GM21825 (cell line): ENCODE measurements around the gene ARHGAP22.

ENCODE experiments used
- ATAC-seq: cut with Tn5 transposase; IDR thresholded peaks from one replicate; pipeline ENCODE4 v1.9.1; 2021; ENCODE audit warnings: mild to moderate bottlenecking, moderate library complexity; ENCODE audit not compliant: unreplicated experiment

The ARHGAP22 gene

DNA sequence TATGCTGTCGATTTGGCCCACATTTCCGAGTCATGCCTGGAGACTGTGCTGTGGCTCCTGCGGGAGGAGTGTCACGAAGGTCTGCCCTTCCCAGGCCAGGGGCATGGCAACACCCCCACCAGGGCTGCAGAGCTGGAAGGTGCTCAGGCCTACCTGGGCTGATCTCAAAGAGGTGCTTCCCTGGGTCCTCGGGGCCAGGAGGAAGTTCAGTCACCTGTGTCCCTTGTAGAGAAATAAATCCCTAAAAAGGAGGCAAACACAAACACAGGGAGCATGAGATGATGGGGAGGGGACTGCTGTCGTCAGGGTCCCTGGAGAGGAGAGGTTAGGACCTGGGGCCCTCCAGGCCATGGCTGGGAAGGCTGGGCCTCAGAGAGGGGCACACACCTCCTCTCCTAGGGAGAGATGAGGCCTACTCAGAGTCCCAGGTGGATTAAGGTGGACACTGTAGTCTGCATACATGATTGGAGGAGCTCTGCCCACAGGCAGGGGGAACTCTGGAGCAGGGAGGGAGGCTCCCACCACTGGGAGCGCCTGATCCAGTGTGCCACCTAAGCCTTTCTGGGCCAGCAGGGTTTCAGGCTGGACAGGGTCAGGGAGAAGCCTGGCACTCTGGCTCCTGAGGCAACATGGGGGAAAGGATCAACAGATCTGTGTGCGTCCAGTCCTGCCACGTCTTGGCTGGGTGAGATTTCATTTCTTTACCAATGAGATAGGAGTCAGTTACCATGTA lies 49.4 kb downstream of the ARHGAP22 start:
- ATAC-seq: no peak

DNA sequence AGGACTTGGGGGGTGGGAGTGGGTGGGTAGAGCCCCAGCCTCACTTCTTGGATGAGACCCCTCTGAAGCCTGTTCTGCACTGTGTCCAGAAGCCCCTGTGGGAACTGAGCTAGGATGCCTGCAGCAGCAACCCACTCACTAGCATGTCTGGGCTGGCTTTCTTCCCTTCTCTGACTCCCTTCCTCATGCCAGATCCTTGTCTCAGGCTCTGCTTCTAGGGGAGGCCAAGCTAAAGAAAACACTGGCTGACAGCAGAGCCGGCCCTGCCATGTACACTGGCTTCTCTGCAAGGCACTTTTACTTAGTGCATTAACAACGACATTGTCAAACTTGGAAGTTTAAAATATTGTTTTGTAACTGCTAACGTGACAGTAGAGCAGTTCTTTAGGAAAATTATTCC lies 50.2 kb downstream of the ARHGAP22 start:
- no peak for ATAC-seq

DNA sequence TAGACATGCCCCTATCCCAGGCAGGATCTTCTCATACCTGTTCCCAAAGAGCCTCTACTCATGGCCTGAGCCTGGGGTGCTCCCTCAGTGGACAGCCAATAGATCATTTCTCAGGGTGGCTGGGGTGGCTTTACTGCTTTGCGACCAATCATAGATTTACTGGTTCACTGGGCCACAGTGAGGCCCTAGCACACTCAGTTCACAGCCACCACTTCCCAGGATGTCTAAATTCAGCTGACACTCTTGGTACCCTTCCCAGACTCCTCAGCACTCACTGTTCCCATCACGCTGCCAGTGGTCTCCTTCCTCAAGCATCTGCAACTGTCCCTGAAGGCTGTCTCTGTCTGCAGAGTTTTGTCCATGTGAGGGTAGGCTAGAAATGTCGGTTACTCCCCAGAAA lies 50.6 kb downstream of the ARHGAP22 start:
- ATAC-seq: no peak

DNA sequence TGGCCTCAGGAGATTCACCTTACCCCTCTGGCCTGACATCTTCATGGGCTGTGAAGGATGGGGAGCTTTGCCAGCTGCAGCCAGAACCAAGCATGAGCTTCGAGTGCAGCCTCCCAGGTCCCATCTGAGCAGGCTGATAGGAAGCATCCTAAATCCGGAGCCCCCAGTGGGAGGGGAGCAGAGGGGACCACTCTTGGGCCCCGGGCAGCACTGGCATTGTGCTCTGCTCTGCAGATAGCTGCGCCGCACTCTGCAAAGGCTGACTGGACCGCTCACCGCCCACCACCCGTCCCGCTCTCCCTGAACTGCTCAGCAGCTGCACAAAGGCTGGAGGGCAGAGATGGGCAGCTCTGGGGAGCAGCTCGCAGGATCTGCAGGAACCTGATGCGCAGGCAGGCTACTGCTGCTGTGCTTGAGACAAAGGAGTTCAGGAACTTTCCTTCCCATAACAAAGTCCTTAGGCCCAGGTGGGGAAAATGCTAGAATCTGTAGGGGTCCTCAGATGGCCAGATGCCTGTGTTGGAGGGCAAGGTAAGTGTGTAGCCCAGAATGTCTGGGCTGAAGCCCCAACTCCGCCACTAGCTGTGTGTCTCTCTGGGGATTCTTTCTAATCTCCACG lies 51.8 kb downstream of the ARHGAP22 start:
- no peak for ATAC-seq

DNA sequence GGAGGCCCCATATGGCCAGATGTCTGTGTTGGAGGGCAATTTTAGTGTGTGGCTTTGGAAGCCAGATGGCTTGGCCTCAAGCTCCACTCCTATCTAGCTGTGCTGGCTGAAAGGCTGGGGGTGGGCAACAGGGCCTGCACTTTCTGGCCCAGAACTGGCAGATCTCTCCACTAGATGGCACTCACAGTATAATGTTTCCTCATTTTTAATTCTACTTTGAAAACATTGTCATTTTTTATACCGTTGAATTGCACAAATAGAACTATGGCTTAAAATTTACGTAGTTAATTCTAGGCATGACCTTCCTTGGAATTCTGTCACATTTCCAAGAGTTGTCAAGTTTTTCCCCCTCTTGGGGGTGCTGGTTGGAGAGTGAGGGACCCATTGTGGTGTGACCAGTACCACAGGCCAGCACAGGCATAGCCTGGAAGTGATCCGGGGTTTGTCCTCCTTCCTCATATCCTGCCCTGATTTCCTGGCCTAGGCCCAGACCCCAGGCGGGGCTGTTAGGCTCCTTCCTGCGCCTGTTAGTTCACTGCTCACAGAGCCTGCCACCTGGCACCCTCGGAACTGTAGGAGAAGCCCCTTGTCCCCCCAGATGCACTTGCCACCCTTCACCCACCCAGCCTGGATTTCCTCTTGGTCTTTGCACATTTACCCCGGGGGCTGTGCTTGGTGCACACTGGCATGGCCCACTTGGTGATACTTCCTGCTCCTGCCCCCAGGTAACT lies 52.8 kb downstream of the ARHGAP22 start:
- no peak for ATAC-seq

DNA sequence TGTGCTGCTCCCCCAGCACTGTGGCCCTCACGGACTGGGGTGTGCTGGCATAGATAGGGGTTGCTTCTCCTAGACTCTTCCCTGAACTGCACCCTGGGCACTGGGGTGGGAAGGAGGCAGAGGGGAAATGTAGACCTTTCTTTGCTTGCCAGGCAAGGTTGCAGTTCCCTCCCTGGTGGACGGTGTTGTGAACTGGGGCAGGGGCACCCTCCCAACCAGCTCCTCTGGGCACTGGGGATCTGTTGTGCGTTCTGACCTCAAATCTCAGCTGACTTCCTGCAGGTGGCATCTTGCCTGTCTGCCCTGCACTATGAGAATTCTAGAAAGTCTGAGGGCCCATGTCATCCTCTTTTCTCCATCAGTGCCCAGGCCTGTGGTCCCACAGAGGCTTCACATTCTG lies 53.9 kb downstream of the ARHGAP22 start:
- ATAC-seq: no peak

DNA sequence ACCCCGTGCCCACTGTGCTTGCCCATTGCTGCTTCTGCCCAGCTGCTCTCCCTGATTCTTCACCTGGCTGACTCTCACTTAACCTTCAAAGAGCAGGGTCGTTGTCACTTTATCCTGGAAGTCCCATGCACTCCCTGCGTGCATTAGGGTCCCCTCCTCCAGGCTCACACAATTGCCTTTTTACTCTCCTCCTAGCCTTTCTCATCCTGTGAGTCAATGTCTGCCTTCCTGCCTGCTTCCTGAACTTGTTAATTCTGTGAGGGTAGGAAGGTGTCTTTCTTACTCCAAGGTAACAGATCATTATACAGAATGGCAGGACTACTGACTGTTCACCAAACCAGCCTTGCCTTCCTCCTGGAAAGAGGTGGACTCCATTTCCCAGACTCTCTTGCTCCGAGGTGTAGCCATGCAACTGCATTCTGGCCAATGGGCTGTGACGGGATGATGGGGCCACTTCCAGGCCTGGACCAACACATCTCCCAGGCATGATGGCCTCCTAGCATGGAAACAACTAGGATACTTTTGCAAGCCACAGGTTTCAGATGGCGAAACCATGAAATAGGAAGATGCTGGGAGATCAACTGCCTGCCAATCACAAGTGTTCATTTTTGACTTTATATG lies 54.7 kb downstream of the ARHGAP22 start:
- no peak for ATAC-seq

DNA sequence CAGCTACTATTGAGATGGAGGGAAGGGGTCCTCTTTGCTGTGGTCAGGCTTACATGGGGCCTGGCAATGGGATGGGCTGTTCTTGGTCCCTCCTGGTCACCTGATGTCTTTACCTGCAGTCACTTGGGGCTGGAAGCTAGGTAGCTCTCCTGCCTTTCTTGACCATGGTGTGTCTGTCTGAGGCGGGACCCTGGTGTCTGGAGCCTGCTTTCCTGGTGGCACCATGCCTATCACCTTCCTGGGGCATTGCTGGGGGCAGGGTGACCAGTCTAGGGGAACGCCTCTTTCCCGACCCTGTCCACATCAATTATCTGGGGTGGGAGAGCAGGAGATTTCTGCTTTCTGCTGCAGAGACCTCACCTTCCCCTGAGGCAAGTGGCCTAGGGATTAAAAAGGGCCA lies 55.6 kb downstream of the ARHGAP22 start:
- no peak for ATAC-seq

DNA sequence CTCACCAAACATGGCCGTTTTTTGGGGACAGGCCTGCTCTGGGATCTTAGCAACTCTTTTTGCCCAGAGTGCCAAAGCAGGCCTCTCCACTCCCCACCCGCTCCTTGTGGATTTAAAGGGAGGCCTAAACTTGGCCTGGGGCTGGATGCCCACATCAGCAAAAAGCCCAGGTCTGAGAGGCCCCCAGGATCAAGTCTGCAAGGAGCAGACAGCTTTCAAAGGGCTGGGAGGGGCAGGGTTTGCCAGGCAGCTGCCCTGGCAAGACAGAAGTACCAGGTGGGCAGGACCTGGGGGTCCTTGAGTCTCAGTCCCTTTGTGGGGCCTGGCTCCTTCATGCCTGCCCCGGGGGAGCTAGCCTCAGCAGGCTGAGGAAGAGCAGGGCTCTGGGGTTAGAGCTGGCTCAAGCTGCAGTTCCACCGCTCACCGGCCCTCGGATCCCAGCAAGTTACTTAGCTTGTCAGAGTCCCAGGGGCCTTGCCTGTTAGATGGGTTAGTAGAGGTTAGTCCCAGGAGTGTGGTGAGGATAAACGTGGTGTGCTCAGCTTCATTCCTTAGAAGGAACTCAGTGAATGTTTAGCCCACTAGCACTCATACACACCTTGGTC lies 56.2 kb downstream of the ARHGAP22 start:
- ATAC-seq: no peak

DNA sequence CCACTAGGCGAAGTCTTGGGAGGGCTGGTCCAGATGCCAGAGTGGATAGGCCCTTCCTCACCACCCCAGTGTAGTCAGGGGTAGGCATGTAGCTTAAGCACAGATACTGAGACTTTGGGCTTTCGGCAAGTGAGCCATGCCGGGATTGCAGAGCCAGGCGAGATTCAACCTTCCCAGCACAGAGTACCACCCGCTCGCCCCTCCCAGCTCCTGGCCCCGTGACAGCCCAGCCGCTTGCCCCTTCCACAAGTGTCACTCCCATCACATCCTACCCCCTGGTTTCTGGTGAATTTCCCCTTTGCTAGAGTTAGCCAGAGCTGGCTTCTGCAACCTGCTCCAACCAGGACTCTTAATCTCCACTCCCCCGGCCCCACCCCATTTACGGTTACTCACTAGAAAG lies 56.9 kb downstream of the ARHGAP22 start:
- no peak for ATAC-seq

DNA sequence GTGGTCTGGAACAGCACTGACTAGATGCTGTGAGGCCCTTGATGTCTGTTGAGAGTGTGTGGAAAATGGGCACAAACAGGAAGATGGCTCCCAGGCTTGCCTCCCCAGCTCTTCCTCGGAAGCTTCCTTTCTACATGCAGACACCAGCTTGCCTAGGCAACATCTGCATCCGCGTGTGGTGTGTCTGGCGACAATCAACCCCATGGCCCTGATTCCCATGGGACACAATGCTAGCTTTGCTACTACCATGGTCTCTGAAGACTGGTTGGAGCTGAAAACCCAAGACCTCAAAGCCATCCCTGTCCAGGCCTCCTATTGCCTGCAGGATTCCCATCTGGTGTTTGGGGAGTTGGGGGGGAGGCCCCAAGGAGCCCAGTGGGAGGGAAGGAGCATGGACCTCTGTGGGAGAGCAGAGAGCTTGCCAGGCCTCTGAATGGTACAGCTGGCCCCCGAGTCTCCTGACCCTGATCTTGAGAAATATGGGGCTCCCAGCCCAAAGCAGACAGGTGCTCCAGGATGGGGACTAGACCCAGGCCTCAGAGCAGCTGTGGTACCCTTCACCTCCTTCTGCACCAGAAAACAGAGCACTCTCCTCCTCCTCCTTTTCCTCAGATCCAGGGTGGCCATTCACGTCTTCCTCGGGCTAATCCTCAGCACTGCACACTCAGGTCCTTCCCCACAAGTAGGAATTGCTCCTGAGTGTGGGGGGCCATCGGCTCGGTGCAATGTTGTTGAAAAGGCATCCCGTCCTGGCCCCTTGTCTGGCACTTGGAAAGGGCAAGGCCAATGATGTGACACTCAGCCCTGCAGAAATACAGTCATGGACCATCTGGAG lies 57.6 kb downstream of the ARHGAP22 start:
- ATAC-seq: no peak

DNA sequence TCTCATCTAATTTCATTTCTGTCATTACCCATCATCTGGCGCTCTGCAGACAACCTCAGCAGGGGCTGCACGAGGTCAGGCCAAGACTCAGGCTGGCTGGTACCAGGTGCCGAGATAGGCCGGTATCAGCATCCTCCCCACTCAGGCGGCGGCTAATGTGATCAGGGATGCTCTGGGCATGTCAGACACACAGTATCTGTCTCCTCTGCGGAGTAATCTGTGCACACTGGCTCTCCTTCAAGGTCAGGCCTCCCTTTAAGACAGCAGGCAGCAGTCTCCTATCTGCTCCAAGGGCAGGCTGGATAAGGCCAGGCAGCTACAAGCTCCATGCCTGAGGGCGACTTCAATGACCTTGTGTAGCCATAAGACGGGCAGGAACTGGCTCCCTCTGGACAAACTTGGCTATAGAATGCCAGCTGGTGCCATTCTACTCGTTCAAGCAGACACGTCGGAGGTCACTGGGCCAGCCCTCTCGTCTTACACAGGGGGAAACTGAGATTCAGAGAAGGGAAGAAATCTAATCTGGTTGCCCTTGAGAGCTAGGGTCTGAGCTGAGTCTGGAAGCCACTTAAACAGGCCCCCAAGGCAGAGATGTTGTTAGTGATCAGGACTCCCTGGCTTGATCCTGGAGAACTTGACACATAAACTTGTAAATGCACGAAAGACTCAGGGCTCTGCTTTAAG lies 59.3 kb downstream of the ARHGAP22 start:
- ATAC-seq: no peak

DNA sequence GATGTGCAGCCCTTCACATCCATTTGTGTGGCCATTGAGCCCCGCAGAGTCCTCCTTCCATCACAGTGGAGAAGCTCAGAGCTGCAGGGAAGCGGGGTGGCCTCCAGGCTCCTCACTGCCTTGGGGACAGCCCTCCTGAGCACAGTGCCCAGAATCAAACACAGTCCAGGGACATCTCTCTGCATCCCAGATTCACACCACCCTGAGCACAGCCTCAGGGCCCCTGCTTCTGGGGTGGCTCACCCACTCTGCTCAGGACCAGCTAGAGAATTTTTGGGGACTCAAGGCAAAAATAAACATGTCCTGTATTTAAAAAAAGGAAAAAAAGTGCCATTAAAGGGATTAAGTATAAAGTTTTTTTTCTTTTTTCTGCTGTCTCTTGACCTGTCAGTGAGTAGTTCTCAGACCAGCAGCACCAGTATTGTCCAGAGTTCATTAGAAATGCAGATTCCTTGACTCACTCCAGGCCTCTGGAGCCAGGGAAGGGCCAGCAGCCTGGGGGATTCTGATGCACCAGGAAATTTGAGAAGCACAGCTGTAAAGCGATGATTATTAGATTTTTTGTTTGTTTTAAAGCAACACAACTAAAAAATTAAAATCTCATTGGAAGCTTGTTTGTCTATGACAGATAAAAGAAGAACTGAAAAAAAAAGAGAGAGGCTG lies 61.6 kb downstream of the ARHGAP22 start:
- ATAC-seq: no peak

DNA sequence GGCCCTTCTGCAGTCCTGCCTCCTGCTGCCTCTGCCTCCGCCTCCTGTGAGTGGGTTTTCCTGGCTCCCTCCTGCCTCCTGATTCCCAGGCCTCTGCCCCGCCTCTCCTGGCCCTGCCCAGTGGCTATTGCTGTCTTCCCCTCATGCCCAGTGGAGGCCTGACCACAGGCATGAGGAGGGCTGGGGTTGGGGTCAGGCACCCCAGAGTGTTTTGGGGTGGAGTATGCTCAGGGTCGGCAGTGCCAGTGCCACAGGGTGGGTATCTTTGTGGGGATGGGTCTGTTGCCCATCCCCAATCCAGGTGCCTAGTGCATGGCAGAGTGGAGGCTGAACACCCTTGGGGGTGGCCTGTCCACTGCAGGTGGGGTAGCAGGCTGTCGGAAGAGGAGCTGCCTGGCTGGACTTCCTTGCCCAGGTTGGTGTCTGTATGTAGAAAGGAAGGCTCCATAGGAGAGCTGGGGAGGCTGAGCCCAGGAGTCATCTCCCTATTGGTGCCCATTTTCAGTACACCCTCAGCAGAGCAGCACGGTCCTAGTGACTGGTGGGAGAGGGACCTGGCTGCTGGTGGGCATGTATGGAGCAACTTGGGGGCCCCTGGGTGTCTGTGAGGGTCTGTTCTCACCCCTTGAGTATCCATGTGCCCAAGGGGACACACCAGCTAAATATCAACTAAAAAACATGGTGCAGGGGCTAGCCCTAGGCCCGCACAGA lies 62.2 kb downstream of the ARHGAP22 start:
- no peak for ATAC-seq

DNA sequence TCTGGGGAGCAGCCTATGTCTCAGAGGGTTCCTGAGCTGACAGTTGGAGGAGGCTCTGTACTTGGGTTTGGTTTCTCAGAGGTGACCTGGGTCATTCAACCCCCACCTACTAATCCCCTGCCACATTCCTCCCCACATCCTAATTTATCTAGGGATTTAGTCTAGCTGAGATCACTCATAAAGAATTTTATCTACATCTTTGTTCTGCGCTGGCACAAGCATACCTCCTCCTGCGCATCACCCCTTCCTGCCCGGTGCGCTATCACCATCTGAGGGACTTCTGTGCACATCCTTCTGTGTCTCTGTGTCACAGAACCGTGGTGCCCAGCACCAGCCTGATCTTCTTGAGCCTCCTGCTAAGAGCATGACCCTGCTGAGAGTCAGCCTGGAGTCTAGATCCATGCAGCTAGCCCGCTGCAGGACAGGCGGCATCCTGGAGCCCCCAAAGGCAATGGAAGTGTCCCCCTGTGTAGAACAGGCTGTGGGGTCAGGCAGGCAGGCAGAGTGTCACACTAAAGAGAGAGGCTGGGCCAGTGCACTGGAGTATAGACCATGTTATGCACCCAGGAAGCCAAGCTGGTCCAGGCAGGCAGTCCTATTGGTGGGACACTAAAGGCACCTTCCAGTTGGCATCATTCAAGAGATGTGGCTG lies 63.6 kb downstream of the ARHGAP22 start:
- ATAC-seq: no peak

DNA sequence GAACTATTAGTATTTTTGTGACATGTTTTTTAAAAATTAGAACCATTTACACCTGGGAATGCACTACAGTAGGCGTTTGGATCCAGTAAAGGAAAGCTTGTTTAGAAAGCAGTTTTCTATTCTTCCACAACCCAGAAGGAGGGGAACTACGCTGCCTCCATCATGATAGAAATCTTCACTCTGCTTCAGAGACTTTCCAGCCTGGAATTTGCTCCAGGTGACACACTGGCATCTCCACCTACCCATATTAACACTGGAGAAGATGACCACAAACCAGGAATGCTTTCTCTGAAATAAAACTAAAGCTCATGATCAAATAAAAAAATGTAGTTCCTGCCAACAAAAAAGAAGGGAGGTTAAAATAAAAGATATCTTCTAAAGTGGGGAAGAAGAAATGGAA lies 66.3 kb downstream of the ARHGAP22 start:
- ATAC-seq: no peak

DNA sequence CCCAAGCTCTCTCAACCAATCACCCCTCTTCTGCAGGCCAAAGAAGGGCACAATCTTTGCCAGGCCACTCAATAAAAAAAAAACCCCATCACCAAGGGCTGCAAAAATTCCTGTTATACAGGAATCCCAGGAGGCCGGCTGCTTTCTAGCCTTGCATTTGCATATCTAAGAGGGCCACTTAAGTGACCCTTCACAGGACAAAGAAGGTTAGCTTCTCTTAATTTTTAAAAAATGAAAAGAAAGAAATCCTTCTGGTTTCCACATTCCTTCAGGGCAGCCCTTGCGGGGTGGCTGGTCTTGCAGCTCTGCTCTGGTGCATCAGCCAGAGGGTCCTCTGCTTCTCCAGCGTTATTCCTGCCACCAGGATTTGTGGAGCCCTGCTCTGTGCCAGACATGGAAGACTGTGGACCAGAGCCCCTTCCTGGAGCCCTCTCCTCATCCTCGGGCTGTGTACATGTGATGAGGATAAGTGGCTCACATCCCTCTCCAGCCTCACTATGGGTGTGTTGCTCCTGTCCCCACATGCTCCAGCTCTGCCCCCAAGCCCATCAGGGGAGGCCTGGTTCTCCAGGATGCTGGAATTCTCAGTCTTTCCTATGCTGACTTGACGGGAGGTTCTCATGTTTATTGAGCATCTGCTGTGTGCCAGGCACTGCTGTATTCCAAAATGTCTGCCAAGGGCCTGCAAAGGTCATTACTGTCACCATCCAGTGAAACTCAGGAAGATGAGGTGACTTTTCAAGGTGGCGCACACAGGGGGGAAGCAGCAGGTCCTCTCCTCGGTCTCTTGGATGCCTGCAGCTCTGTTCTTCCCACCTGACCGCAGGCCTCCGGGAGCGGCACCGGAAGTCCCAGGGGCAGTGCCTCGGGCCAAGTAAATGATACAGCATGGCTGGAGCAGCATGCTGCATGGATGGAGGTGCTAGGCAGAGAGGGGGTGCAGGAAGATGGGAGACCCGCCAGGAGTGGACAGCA lies 67.7 kb downstream of the ARHGAP22 start:
- no peak for ATAC-seq
